ENCODE data around the gene GJA10.

Gene GJA10

GRCh38 chr6:89942601-89943000, 48.3 kb downstream of the GJA10 start:
- no peaks in the 10 kb centered on the region for H3K9me3 ChIP-seq
- H3K4me1 ChIP-seq, result peaks cover 0 to 19% (median 7%) of the 10 kb centered on the region in 4 donors
- H3K36me3 ChIP-seq, result peaks cover 0 to 6% (median 0%) of the 10 kb centered on the region in 3 donors
- DNase-seq, result no peak
- no peak overlapping the region for H3K27ac ChIP-seq
- no peaks in the 10 kb centered on the region for H3K27me3 ChIP-seq
- intact Hi-C loops (cut with DNase I; ENCODE audit: low total_unique reads), result loop anchor here (5.0 to 10.0 kb wide), 2 partner anchors 452 to 540 kb away; no protein-coding TSS in a partner anchor
- H3K4me3 ChIP-seq, result no peak overlapping the region
- TF ChIP-seq CTCF (IDR thresholded peaks at IDR 0.05), result no peak

GRCh38 chr6:89944181-89944755, 50.0 kb downstream of the GJA10 start:
- Histone ChIP-seq H3K36me3 (peaks cover 0 to 5% (median 0%) of the 10 kb centered on the region in 3 donors), H3K9me3 (no peaks in the 10 kb centered on the region), H3K4me1 (peaks cover 0 to 19% (median 7%) of the 10 kb centered on the region in 4 donors), H3K4me3 (no peak overlapping the region), H3K27ac (no peak overlapping the region), H3K27me3 (no peaks in the 10 kb centered on the region)
- no peak for TF ChIP-seq CTCF (IDR thresholded peaks at IDR 0.05)
- no peak for DNase-seq
- intact Hi-C loops (cut with DNase I; ENCODE audit: low total_unique reads), result loop anchor here (5.0 to 10.0 kb wide), 2 partner anchors 451 to 538 kb away; no protein-coding TSS in a partner anchor

- no peak overlapping the region for H3K4me3 ChIP-seq
- intact Hi-C loops (cut with DNase I; ENCODE audit: low total_unique reads), result loop anchor here (5.0 to 10.0 kb wide), 2 partner anchors 450 to 537 kb away; no protein-coding TSS in a partner anchor
- H3K27me3 ChIP-seq, result no peaks in the 10 kb centered on the region
Observed at GRCh38 chr6:89944826-89945407, 50.6 kb downstream of the GJA10 start.

More at GRCh38 chr6:89944826-89945407, 50.6 kb downstream of the GJA10 start:
- peaks cover 0 to 9% (median 0%) of the 10 kb centered on the region in 3 donors for H3K36me3 ChIP-seq
- TF ChIP-seq CTCF (IDR thresholded peaks at IDR 0.05), result peak in 1 of 2 experiments; percentile 11
- H3K27ac ChIP-seq, result no peak overlapping the region
- no peak for DNase-seq
- H3K9me3 ChIP-seq, result no peaks in the 10 kb centered on the region
- peaks cover 0 to 19% (median 7%) of the 10 kb centered on the region in 4 donors for H3K4me1 ChIP-seq
